ENCODE results near the gene TBC1D22A.

The TBC1D22A gene

DNA sequence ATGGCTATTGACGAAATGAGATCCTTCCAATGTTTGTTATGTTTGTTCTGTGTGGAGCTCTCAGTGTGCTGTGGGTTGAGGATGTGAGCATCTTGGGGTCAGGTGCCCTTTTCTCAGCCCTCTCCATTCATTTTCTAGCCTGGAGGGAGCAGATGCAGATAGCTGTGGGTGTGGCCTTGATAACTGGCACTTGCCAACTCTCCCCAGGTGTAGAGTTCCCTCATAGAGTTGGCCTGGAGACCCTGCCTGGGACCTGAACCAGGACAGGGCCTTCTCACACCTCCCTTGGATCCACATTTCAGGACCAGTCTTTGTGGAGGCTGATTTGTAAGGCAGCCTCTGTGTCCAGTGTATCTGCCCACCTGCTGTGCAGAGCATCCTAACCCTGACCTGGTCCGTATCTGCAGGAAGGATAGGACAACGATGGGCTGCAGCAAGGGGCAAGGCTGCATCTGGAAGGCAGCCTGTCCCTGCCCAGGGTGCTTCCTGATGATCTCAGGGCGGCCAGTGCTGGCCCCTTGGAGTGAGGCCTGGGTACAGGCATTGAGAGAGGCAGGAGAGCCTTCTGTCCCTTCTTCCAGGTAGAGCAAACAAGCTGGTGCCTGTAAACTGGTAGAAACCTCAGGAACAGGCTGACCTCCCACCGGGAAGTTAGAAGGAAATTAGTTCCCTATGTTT, 245.9 kb downstream of the TBC1D22A start:
- no peak overlapping the region for H3K4me3 ChIP-seq (ENCODE audit: severe bottlenecking)
- ATAC-seq (ENCODE audit: low read depth), result no peak
- no peaks in the 10 kb centered on the region for H3K4me1 ChIP-seq (ENCODE audit: insufficient read depth, poor library complexity, severe bottlenecking)
- H3K27me3 ChIP-seq (ENCODE audit: insufficient read depth, poor library complexity, severe bottlenecking), result no peaks in the 10 kb centered on the region
- no peak for TF ChIP-seq CTCF (IDR thresholded peaks at IDR 0.05; ENCODE audit: poor library complexity, severe bottlenecking)
- H3K36me3 ChIP-seq (ENCODE audit: low read depth), result peaks cover 4% of the 10 kb centered on the region; the same call in 1 of the 2 replicates
- H3K9me3 ChIP-seq (ENCODE audit: severe bottlenecking), result no peaks in the 10 kb centered on the region
- DNase-seq (ENCODE audit: low spot score), result no peak
- no peak overlapping the region for H3K27ac ChIP-seq (ENCODE audit: poor library complexity, severe bottlenecking)

- H3K9me3 ChIP-seq (ENCODE audit: severe bottlenecking), result no peaks in the 10 kb centered on the region
- DNase-seq (ENCODE audit: low spot score), result no peak
- H3K27me3 ChIP-seq (ENCODE audit: insufficient read depth, poor library complexity, severe bottlenecking), result no peaks in the 10 kb centered on the region
- peaks cover 4% of the 10 kb centered on the region; the same call in 1 of the 2 replicates for H3K36me3 ChIP-seq (ENCODE audit: low read depth)
- TF ChIP-seq CTCF (IDR thresholded peaks at IDR 0.05; ENCODE audit: poor library complexity, severe bottlenecking), result no peak
- no peak overlapping the region for H3K4me3 ChIP-seq (ENCODE audit: severe bottlenecking)
- no peak for ATAC-seq (ENCODE audit: low read depth)
- H3K4me1 ChIP-seq (ENCODE audit: insufficient read depth, poor library complexity, severe bottlenecking), result no peaks in the 10 kb centered on the region
- no peak overlapping the region for H3K27ac ChIP-seq (ENCODE audit: poor library complexity, severe bottlenecking)
These were observed 247.1 kb downstream of the TBC1D22A start for GRCh38 chr22:47009304-47010101.

GRCh38 chr22:47010211-47010610, 247.8 kb downstream of the TBC1D22A start:
- no peak for ATAC-seq (ENCODE audit: low read depth)
- Histone ChIP-seq H3K36me3 (ENCODE audit: low read depth) (peaks cover 4% of the 10 kb centered on the region; the same call in 1 of the 2 replicates), H3K4me1 (ENCODE audit: insufficient read depth, poor library complexity, severe bottlenecking) (no peaks in the 10 kb centered on the region), H3K27me3 (ENCODE audit: insufficient read depth, poor library complexity, severe bottlenecking) (no peaks in the 10 kb centered on the region), H3K27ac (ENCODE audit: poor library complexity, severe bottlenecking) (no peak overlapping the region), H3K4me3 (ENCODE audit: severe bottlenecking) (no peak overlapping the region), H3K9me3 (ENCODE audit: severe bottlenecking) (no peaks in the 10 kb centered on the region)
- DNase-seq (ENCODE audit: low spot score), result no peak
- no peak for TF ChIP-seq CTCF (IDR thresholded peaks at IDR 0.05; ENCODE audit: poor library complexity, severe bottlenecking)

- TF ChIP-seq CTCF (IDR thresholded peaks at IDR 0.05; ENCODE audit: poor library complexity, severe bottlenecking), result no peak
- H3K9me3 ChIP-seq (ENCODE audit: severe bottlenecking), result no peaks in the 10 kb centered on the region
- no peak overlapping the region for H3K4me3 ChIP-seq (ENCODE audit: severe bottlenecking)
- DNase-seq (ENCODE audit: low spot score) (no peak), ATAC-seq (ENCODE audit: low read depth) (no peak)
- no peaks in the 10 kb centered on the region for H3K27me3 ChIP-seq (ENCODE audit: insufficient read depth, poor library complexity, severe bottlenecking)
- H3K4me1 ChIP-seq (ENCODE audit: insufficient read depth, poor library complexity, severe bottlenecking), result no peaks in the 10 kb centered on the region
- peaks cover 4% of the 10 kb centered on the region; the same call in 1 of the 2 replicates for H3K36me3 ChIP-seq (ENCODE audit: low read depth)
- no peak overlapping the region for H3K27ac ChIP-seq (ENCODE audit: poor library complexity, severe bottlenecking)
These were observed 248.8 kb downstream of the TBC1D22A start for GRCh38 chr22:47011131-47011858.

All from RWPE2 (cell line).